Fibroblast of the conjunctiva (primary cell): ENCODE results near the gene CNNM1.

Source experiments
- DNase-seq: peaks from one replicate; pipeline ENCODE4 v3.0.0-alpha.2; 2010; ENCODE audit warnings: low read depth

The CNNM1 gene

DNA sequence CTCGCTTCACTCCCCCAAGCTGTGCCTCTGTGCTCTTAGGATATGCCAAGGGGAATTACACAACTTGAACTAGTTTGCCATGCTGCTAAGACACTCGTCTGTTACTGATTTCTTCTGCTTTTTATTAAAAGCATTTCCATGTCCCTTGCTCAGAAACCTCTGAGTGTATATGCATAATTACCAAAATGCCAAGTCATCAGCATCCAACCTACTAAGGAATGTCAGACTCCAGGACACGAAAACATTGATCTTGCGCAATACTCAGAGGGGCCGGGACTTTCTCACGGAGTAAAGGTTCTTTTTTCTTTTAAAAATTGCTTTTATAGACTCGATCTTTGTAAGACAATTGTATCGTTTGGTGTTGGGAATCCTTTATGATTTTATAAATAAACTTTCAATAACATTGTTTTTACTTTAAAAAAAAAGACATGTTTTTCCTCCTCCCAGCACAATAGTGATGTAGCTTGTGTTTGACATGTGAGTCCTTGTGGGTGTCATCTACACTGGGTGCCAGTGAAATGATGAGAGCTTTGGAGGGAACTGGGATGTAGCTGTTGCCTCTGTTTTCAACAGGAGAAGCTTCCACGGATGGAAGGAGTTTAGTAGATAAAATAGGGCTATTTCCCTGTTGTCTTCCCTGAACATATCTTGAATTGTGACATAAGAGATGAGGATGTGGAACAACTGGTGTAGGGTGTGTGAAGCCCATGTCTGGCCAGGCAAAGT lies 43.6 kb downstream of the CNNM1 start:
- DNase-seq, result peak; percentile 36

DNA sequence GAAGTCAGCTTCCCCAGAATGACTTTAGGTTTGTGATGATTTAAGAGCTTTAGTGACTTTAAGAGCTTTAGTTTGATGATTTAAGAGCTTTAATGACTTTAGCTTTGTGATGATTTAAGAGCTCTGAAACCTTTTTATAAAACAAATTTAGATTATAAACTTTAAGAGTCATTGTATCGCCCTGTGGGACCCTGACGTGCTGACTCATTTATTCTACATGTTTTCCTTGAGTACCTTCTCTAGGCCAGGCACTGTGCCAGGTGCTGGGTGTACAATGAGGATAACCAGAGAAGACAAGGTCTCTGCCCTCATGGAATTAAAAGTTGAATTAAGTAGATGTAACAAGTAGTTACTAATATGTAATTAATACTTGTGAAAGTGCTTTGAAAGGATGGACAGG lies 45.4 kb downstream of the CNNM1 start:
- no peak for DNase-seq

DNA sequence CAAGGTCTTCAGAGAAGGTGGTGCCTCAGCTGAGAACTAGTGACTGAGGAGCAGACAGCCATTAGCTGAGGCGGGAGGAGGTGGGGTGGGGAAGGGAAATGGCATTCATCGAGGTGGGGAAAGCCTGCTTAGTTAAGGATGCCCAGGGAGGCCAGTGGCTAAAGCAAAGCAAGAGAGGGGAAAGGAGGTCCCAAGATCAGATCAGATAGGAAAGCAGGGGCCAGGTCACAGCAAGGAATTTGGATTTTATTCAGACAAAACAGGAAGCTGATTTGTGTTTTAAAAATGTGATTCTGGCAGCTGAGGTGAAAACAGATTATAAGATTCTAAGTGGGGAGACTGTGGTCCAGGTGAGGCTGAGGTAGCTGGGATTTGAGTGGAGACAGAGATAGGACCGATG lies 45.8 kb downstream of the CNNM1 start:
- DNase-seq, result no peak

DNA sequence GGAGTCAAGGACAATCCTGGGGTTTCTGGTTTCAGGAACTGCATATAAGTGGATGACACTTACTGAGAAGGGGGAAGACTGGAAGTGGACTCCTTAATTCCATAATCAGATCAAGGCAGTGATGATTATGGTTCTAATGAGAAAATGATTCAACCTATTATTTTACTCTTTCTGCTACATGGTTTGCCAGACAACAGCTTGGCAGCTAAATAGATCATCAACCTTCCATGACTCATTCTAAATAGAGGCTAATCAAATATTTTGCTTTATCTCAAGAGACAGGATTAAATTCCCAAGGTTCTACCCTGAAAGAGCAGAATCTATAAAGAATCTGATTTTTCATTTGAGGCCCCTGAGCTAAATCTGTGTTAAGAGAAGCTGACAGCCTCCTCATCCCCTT lies 46.3 kb downstream of the CNNM1 start:
- no peak for DNase-seq

DNA sequence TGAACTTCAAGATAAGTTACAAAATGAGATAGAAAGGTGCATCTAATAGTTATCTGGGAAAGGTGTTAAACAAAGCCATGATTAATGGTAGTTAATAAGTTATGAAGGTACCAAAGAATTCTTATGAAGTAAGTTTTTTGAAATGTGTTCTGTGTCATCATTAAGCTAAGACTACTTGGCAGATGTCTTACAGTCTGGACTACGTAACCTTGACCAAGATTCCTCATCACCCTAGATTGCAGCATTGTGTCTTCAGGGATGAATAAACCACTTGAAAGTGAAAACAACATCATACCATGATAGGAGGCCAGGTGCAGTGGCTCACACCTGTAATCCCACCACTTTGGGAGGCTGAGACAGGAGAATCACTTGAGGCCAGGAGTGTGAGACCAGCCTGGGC lies 53.0 kb downstream of the CNNM1 start:
- no peak for DNase-seq

DNA sequence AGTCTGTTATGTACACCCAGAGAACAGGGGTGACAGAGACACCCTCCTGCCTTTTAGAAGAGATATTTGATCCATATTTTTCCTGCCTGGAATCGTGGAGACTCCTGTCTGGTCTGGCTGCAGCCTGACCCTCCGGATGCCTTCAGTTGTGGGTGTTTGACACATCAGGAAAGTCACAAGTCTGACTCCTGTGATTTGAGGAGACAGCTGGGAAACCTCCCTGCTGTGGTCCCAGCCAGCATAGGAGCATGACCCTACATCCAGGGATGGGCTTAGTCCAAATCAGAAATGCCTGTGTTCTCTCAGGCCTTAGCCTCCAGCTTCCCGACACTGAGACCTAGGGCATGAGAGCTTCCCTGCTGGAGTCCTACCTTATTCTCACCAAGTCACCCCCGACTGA lies 57.9 kb downstream of the CNNM1 start:
- no peak for DNase-seq

DNA sequence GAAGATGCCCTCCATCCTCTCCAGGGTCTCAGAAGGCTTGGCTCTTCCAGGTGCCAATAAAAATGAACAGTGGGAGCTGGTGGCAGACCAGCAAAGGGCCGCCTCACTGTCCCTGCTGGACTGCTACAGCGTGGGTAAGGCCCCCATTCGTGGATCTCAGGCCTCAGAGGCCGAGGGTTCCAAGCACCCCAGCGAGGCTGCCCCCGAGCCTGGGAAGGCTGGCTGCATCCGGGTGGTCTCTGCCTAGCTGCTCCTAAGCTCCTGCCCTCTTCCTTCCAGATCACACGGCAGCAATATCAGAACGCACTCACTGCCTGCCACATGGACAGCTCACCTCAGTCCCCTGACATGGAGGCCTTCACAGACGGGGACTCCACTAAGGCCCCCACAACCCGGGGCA lies 58.4 kb downstream of the CNNM1 start:
- no peak for DNase-seq

DNA sequence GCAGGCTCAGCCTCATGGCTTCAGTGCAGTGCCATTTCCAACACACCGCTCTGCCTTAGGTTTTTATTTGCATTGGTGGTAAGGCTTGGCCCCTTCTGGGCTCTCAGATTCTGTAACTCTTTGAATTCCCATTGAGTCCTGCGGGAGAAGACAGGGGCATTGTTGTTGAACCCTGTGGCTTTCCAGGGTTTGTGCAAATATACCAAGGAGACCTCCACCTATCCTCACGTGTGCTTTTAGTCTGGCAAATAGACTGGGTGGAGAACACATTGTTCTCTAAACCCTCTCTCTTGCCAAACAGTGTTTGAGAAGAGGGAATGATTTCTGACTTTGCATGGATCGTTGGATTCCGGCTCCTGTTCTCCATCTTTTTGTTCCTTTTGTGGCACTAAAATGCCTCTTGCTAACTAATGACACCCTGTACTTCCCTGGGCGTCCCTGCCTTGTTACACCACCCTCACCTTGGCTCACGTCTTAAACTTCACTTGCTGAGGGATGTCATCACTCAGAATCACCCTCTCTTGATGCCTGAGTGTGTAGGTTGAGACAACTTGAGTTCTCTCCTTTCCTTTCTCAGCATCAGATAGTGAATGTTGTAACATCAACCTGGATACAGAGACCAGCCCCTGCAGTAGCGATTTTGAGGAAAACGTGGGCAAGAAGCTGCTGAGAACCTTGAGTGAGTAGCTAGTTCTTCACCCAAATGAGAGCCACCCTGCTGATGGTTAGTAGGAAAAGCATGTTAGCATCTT lies 60.7 kb downstream of the CNNM1 start:
- DNase-seq, result no peak

DNA sequence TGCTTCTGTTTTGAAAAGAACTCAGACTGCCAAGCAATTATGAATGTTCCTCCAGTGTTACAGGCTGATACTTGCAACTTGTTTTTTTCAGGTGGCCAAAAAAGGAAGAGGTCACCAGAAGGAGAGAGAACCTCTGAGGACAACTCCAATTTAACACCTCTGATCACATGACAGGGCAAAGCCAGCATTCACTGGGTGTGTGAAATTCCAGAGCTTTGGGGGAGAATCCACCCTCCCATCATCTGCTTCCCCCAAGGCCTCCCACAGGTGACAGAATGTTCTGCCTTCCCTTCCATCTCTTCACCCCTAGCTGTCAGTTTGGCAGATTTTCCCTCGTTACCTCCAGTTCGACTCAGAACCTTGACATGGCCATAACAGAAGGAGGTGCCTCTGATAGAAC lies 62.2 kb downstream of the CNNM1 start:
- no peak for DNase-seq

DNA sequence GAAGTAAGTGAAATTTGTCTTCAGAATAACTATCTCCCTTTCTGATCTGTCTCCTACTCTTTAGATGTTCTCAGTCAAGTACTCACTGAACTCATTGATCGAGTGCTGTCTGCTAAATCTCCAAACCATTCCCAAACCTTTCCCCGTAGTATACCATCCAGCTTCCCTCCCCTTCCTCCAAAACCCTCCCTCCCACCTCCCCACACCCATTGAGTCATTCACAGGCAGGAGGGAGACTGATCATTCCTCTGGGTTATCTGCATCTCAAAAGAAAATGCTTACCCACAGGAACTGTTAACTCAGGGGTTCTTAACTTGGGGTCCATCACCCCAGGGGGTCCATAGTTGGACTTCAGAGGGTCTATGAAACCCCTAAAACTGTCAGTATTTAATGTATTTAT lies 63.9 kb downstream of the CNNM1 start:
- DNase-seq, result no peak

DNA sequence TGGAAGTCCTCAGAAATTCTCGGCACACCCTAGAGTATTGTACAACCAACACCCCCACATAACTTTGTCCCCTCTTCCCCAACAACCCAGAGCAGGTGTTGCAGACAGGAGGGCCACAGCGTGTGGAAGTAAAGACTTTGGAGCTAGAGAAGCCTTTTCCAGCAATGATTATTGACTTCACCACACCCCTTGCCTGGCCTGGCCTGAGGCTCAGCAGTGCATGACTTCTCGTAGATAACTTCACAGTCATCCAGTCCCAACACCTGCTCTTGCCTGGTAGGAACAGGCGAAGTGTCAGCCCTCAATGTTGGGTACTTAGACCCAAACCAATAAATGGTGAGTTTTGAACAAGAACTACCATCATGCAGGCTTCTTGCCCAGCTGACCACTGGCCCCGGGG lies 64.5 kb downstream of the CNNM1 start:
- DNase-seq, result no peak

DNA sequence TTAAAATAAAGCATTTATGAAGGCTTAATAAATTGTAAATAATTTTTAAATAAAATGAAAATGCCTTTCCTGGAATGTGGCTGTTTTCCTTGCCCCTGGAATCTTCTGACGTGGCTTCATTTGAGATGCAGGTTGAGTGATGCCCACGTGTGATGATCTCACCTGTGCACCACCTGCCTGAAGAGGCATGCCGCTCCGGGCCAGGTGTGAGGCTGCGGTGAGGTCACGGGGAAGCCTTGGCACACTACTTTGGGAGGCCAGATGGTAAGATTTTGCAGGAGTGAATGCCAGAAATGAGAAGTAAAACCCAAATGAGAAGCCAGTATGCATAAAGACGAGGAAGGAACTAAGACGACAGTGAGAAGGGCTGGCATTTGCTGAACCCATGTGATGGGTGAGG lies 65.1 kb downstream of the CNNM1 start:
- no peak for DNase-seq

DNA sequence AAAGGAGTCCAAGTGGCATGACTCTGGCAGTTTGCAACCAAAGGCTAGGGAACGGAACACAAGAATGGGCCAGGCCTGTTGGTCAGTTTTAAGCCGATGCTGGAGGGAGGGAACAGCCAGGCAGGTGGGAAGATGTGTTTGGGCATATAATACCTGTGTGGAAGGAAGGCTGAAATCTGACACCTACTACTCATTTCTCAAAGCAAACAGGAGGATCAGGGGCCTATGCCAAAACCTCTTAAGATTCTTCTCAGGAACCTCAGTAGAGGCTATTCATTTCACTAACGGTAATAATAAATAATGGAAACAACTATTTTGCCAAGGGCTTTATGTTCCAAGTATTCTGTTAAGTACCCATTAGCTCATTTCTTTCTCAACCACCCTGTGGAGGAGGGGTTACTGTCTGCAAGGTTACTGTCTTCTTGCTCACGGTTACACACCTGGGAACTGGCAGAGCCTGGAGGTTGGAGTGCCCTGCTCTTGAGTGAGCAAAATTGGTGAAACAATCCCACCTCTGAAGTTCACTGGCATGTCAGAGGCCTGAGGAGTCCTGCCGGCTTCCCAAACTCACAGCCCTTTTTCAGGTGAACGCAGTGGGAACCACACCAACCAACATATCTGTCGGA lies 65.7 kb downstream of the CNNM1 start:
- DNase-seq, result no peak

DNA sequence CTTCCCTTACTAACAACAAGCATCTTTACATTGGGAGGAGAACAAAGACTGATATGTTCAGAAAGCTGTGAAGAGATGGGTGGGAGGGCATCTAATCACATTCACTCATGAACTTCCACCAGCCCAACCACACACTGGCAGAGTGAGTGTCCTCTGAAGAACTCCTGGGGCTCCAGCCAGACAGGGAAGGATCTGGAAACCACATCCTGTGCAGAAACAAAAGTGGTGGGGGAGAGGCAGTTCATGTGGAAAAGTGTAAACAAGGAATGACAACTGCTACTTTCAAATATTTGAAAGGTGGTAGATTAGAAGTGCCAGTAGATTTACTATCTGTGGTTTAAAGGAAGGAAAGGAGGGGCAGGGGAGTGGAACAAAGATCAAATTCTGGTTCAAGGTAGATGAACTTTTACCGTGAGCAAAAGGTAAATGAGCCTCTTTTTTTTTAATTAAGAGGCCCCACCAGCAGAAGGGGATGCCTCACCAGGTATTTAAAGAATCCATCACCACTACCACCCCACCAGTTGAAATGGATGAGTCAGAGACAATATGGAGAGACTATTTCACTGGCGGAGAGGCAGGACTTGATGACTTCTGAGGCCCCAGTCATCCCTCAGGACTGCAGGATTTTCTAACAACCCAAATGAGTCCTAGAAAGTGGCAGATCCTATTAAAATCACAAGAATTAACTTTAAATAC lies 66.7 kb downstream of the CNNM1 start:
- DNase-seq, result no peak

DNA sequence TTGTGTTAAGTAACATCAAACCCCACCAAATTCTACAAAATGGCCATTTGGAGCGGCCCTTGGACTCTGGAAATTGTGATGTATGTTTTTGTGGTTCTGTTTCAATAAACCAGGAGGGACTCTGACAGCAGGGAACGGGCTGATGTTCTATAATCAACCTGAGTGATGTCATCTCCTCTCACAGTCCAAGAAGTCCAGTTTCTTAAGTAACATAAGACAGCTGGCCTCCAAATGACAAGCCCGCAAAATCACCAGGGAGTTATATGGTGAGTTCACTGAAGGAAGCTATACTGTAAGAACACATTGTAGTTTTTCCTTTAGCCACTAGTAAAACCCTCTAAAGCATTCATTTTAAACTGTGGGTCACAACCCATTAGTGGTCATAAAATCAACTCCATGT lies 67.3 kb downstream of the CNNM1 start:
- no peak for DNase-seq

DNA sequence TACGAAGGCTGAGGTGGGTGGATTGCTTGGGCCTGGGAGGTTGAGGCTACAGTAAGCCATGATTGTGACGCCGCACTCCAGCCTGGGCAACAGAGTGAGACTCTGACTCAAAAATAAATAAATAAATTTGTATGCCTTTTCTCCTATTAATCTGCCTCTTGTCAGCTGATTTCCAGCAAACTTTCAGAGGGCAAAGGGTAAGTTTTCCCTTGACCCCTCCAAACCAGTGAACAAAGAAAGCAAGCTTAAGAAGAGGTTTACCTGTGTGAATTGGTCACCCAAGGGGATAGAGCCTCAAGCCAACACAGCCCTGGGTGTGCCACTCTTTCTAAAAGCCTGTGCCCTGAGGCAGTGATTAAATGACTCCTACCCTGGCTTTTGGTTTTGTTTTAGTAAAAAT lies 70.5 kb downstream of the CNNM1 start:
- DNase-seq, result no peak

DNA sequence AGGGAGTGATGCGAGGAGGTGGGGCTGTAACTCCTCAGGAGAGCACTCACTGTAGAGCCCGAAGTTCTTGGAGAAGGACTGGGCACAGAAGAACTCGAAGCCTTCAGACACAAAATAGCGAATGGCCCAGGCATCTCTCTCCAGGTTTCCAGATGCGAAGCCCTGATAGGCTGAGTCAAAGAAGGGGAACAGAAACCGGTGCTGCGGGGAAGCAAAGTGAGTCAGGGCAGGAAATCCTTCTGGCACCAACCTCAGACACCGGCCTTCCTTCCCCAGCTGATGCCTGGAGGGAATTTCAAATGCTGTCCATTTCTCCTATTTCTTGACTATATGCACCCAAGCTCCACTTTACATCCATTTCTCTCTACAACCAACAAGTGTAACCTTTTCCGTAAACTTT lies 74.5 kb downstream of the CNNM1 start:
- no peak for DNase-seq

DNA sequence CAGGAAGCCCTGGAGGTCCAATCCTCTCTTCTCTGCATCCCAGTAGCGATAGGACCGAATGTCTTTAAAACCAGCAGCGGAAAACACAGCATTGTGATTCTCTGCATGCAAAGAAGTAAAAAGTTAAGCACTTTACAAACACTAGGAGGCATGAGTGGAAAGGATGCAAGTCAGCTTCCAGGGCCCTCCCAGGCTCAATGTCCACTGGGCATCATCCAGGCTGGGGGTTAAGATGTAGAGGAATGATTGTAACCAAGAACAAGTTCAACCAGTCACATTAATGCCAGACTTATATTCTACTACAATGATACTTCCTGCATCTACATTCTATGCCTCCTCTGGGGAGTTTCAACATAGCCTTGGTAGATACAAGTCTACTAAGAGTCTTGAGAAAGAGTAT lies 77.0 kb downstream of the CNNM1 start:
- DNase-seq, result no peak

DNA sequence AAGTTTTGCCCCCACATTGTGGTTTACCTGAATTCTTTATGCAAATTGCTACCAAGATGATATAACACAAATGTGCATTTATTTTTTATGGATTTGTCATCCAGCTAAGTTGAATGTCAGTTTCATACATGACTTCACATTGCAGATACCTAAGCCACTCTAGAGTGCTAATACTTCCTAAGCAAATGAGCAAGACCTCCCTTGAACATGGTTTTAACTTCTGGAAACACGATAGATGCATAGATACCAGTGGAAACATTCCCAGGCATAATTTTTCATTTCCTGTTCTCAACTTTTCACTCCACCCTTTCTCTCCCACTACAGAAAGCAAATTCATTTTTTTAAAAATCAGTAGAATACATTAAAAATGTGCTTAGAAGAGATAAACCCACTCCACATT lies 81.0 kb downstream of the CNNM1 start:
- DNase-seq, result no peak

DNA sequence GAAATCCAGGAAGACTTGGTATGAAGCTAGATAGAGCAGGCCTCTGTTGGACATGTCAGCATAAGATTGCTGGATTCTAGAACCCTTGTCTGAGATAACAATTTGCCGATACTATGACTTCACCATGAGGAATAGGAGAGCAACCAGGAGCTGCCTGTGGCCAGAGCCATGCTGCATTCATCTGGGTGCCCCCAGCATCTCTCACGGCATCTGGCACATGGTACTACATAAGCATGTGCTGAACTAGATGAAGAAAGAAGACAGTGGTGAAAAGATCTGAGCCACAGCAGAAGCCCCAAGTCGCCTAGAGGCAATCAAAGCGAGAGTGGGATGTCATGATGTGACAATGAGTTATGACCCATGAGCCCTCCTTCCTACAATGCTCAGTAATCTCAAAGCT lies 81.7 kb downstream of the CNNM1 start:
- DNase-seq, result no peak

DNA sequence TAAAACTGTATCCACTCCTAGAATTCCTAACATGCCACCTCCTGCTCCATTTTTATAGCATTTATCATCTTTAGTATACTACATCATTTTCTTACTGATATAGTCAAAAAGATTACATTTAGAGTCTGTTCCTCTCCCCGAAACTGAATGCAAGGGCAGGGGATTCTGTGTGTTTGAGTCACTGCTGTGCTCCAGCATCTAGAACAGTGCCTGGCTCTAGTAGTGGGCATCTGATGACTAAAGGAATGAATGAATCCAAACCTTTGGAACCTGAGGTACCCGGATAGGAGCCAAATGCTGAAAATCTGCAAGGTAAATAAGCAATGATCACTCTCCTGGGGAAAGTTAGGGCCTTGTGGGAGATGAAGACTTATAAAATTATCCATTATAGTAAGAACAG lies 82.4 kb downstream of the CNNM1 start:
- no peak for DNase-seq

DNA sequence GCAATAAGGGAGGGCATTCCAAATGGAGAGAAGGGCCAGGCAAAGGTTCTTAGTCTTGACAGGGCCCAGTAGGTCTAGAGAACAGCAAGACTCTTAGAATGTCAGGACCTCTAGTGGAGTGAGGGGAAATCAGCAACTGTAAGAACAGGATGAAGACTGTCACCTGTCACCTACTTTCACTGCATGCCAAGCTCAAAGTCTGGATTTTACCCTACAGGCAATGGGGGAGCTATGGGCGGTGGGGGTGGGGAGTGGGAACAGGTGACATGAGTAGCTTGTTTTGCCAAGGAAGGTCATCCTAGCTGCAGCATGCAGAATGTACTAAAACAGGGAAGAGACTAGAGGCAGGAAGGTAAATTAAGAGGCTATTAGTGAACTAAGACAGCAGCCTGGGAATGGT lies 82.9 kb downstream of the CNNM1 start:
- DNase-seq, result no peak
